ENCODE measurements around the gene OR9Q1.

Gene OR9Q1

DNA sequence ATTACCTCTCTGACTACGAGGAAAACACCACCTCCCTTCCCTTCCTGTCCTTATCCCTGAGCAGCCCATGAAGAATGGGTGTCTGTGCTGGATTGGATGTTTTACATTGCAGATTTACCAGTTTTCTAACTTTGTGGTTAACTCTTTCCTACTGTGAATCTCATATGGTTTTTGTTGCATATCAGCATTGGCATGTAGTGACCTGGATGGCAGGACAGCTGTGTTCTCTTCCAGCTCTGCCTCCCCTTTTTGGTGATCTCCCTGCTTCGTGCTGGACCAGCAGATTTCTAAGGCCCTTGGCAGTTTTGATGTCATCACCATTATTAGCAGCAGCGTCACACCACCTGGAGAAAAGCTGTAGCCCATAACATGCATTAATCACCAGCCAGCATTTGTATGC lies 33.8 kb downstream of the OR9Q1 start:
- no peak for TF ChIP-seq CTCF (conservative IDR thresholded peaks at IDR 0.05; ENCODE audit: low read length)
- peak; percentile 58 for DNase-seq (ENCODE audit: low read depth)
- no peak overlapping the region for H3K4me3 ChIP-seq (ENCODE audit: low read length)

DNA sequence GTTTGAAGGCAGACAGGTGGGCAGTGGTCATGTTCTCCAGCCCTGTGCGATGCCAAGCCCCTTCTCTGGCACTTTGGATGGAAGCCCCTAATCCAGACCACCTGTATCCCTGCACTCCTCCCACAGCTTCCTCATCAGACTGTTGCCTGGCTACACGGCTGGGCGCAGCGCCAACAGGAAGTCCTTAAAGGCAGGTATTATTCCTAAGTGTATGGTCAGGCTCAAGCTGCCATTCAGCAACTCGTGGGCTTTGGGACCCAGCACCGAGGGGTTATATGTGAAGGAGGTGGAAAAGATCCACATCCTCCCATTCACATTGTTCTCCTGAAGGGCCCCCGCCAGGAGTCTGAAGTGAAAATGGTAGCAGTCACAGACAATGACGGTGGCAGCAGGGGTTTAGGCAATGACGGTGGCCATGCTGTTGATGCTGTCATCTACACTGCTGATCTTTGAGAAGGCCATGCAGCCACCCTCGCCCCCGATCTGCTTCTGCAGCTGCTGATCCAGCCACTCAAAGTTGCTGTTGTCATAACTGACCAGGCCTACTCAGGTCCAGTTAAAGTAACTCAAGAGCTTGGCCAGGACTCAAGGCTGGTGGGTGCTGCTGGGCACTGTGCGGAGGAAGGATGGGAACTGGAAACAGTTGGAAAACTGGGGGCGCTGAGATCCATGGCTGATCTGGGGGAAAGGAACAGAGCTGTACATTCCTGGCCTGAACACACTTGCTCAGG lies 34.8 kb downstream of the OR9Q1 start:
- H3K4me3 ChIP-seq (ENCODE audit: low read length), result no peak overlapping the region
- TF ChIP-seq CTCF (conservative IDR thresholded peaks at IDR 0.05; ENCODE audit: low read length), result no peak

GRCh38 chr11:58059007-58059350 lies 35.3 kb downstream of the OR9Q1 start:
- TF ChIP-seq CTCF (conservative IDR thresholded peaks at IDR 0.05; ENCODE audit: low read length), result no peak
- DNase-seq (ENCODE audit: low read depth), result peak; percentile 92

More for the DNA sequence above, 34.8 kb downstream of the OR9Q1 start:
- no peak for DNase-seq (ENCODE audit: low read depth)

GRCh38 chr11:58060535-58060934 lies 36.9 kb downstream of the OR9Q1 start:
- TF ChIP-seq CTCF (conservative IDR thresholded peaks at IDR 0.05; ENCODE audit: low read length), result no peak
- H3K4me3 ChIP-seq (ENCODE audit: low read length), result no peak overlapping the region
- DNase-seq (ENCODE audit: low read depth), result peak; percentile 15

More at GRCh38 chr11:58059007-58059350, 35.3 kb downstream of the OR9Q1 start:
- H3K4me3 ChIP-seq (ENCODE audit: low read length), result no peak overlapping the region

GRCh38 chr11:58060939-58061672 lies 37.4 kb downstream of the OR9Q1 start:
- no peak overlapping the region for H3K4me3 ChIP-seq (ENCODE audit: low read length)
- peak; percentile 21 for DNase-seq (ENCODE audit: low read depth)
- peak; percentile 46 for TF ChIP-seq CTCF (conservative IDR thresholded peaks at IDR 0.05; ENCODE audit: low read length)

DNA sequence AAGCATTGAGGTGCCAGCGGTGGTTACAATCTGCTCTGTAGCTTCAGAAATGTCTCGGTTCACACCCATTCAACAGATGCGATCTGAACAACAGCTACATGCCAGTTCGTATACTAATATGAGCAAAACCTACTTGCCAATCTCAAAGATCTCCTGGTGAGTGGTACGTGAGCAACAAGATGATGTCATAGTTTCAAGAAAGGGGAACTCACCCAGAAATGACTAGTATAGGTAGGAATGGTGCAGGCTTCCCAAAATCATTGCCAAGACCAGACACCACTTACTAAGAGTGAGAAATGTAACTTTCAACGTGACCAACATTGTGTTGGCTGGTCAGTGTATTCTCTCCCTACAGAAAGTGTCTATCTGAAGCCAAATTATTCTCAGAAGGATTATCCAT lies 38.1 kb downstream of the OR9Q1 start:
- no peak overlapping the region for H3K4me3 ChIP-seq (ENCODE audit: low read length)
- TF ChIP-seq CTCF (conservative IDR thresholded peaks at IDR 0.05; ENCODE audit: low read length), result no peak
- peak; percentile 82 for DNase-seq (ENCODE audit: low read depth)

DNA sequence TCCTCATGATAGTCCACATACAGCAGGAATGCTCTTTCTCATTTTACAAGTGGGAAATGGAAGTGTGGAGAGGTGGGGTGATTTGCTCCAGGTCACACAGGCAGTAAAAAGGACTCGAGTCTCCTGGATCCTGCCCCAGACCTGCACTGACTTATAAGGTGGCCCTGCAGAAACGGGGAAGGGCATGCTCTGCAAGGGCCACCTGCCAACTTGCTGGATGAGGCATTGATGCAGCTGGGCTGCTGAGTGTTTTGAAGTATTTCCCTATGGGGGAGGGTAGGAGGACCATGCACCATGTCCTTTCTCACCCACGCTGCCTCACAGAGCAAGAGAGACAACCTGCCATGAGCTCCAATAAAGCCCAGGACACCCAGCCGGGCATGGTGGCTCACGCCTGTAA lies 44.0 kb downstream of the OR9Q1 start:
- no peak for DNase-seq (ENCODE audit: low read depth)
- H3K4me3 ChIP-seq (ENCODE audit: low read length), result no peak overlapping the region
- TF ChIP-seq CTCF (conservative IDR thresholded peaks at IDR 0.05; ENCODE audit: low read length), result no peak
